HepG2 (cell line): Measurements from ENCODE around the gene MEG3. TPM values are rescaled to one million over a fixed set of nuclear protein-coding genes. Genes with fewer than 3 reads are reported as not detected.
A peak's percentile ranks its signal among the peaks of the same experiment; 100 is the strongest.

Source experiments
- ATAC-seq: fragments of 200-7000 bp; cut with Tn5 transposase; 3 replicates; pipeline ENCODE4 v1.9.1; 2020; ENCODE audit warnings: mild to moderate bottlenecking, moderate library complexity
- BruUV-seq: library from RNA; stranded (reverse); fragments of 400-500 nt; replicated peaks from 2 replicates; lab custom pipeline; 2021; lab: Mats Ljungman, UMichigan
- CTCF ChIA-PET: fragments of 300-600 bp; formaldehyde crosslinking; extraction: SDS; loops from one replicate; lab custom pipeline; 2021; ENCODE audit warnings: low total read pairs, inconsistent platforms, low intra/inter-chr PET ratio; lab: Yijun Ruan, JAX
- POLR2A ChIA-PET: fragments of 350-600 bp; sonication (Branson Sonifier 250); formaldehyde crosslinking; loops from one replicate; lab custom pipeline; 2020; ENCODE audit warnings: antibody characterized with exemption, inconsistent platforms; lab: Yijun Ruan, JAX
- DNase-seq: peaks from one replicate; pipeline ENCODE4 v3.0.0-alpha.2; 2015; ENCODE audit warnings: low spot score
- FAIRE-seq: peaks from 3 replicates; lab custom pipeline; 2011; peaks lifted over from hg19 to GRCh38; lab: Jason Lieb, UNC
- H2AFZ ChIP-seq: one replicate; pipeline ENCODE4 v1.6.1; 2011; ENCODE audit warnings: low read length, inconsistent platforms
- H3K27ac ChIP-seq: fragments of 300-600 bp; 3 replicates; pipeline ENCODE4 v1.8.0; 2011; ENCODE audit warnings: mixed run types, mild to moderate bottlenecking, mixed read lengths, low read length, inconsistent platforms; ENCODE audit not compliant: insufficient read depth; ENCODE audit errors: extremely low read length
- H3K27me3 ChIP-seq, 2 experiments: fragments of 200-600 bp in 1 of 2; 2 replicates in 1 of 2; 3 replicates in 1 of 2; pipeline versions ENCODE4 v1.6.0 to v1.8.0; 2011; ENCODE audit warnings: low read length in 2 of 2, mild to moderate bottlenecking in 2 of 2, moderate library complexity in 2 of 2, inconsistent platforms in 1 of 2; ENCODE audit not compliant: insufficient read depth in 2 of 2, control insufficient read depth in 1 of 2
- H3K36me3 ChIP-seq, 2 experiments: fragments of 200-600 bp in 1 of 2; replicated peaks in 1 of 2; 2 replicates in 1 of 2; 3 replicates in 1 of 2; pipeline versions ENCODE4 v1.5.1 to v1.8.0; 2011; ENCODE audit warnings: low read length in 2 of 2, inconsistent platforms in 1 of 2; ENCODE audit not compliant: insufficient read depth in 2 of 2, control insufficient read depth in 1 of 2
- H3K4me1 ChIP-seq: 2 replicates; pipeline ENCODE4 v1.5.1; 2012; ENCODE audit warnings: low read length, inconsistent platforms; ENCODE audit not compliant: insufficient read depth
- H3K4me2 ChIP-seq: 2 replicates; pipeline ENCODE4 v1.6.0; 2011; ENCODE audit warnings: low read depth, low read length, inconsistent platforms
- H3K4me3 ChIP-seq, 3 experiments: fragments of 200-600 bp in 1 of 3; sonication (generic), shearing (Covaris generic) in 1 of 3; replicated peaks in 1 of 3; 2 replicates each; pipeline ENCODE4 v1.5.1; 2011 to 2016; ENCODE audit warnings: low read length in 3 of 3, inconsistent platforms in 2 of 3, low read depth in 2 of 3, mild to moderate bottlenecking in 2 of 3, control low read depth in 1 of 3, mixed read lengths in 1 of 3; ENCODE audit not compliant: insufficient read depth in 1 of 3
- H3K79me2 ChIP-seq: one replicate; pipeline ENCODE4 v1.6.1; 2011; ENCODE audit warnings: low read length, inconsistent platforms; ENCODE audit not compliant: insufficient read depth
- H3K9ac ChIP-seq: 2 replicates; pipeline ENCODE4 v1.6.0; 2011; ENCODE audit warnings: mild to moderate bottlenecking, low read depth, low read length, inconsistent platforms; ENCODE audit not compliant: insufficient read depth
- H3K9me3 ChIP-seq: 2 replicates; pipeline ENCODE4 v1.5.1; 2012; ENCODE audit warnings: mild to moderate bottlenecking, low read length
- H4K20me1 ChIP-seq: 2 replicates; pipeline ENCODE4 v1.6.0; 2011; ENCODE audit warnings: inconsistent platforms, mild to moderate bottlenecking, low read length, moderate library complexity; ENCODE audit not compliant: insufficient read depth
- AHR ChIP-seq: IDR thresholded peaks from 2 replicates; pipeline ENCODE4 v1.6.1; 2018; ENCODE audit warnings: missing genetic modification reagents, missing compliant biosample characterization
- ARHGAP35 ChIP-seq: sonication (generic); formaldehyde crosslinking; IDR thresholded peaks from 2 replicates; pipeline ENCODE4 v1.9.0; 2022; ENCODE audit warnings: mild to moderate bottlenecking, inconsistent platforms, moderate library complexity, missing genetic modification reagents, borderline replicate concordance
- FOXA1 ChIP-seq, 2 experiments: fragments of 450-650 bp in 1 of 2; sonication (generic) in 1 of 2; formaldehyde crosslinking in 1 of 2; IDR thresholded peaks; 2 replicates each; pipeline versions ENCODE4 v1.4.0 to v1.6.1; 2016 to 2020; ENCODE audit warnings: missing genetic modification reagents in 1 of 2
- HNRNPH1 ChIP-seq: fragments of 200-400 bp; formaldehyde crosslinking; optimal IDR thresholded peaks from 2 replicates; pipeline ENCODE3; 2017; ENCODE audit warnings: mild to moderate bottlenecking, low read depth, low read length
- IRX3 ChIP-seq: sonication (generic); formaldehyde crosslinking; IDR thresholded peaks from 2 replicates; pipeline ENCODE4 v1.8.1; 2023; ENCODE audit warnings: mild to moderate bottlenecking, low read depth, missing genetic modification reagents, borderline replicate concordance
- JUN ChIP-seq: sonication (generic); formaldehyde crosslinking; IDR thresholded peaks from 2 replicates; pipeline ENCODE4 v1.4.0; 2020; ENCODE audit warnings: mild to moderate bottlenecking, missing genetic modification reagents
- KDM5A ChIP-seq: fragments of 200-600 bp; sonication (generic); IDR thresholded peaks from 2 replicates; pipeline ENCODE4 v1.7.0; 2018; ENCODE audit warnings: antibody characterized with exemption, mild to moderate bottlenecking, low read length, borderline replicate concordance
- KIAA2018 ChIP-seq: sonication (generic); formaldehyde crosslinking; IDR thresholded peaks from 2 replicates; pipeline ENCODE4 v1.5.0; 2020; ENCODE audit warnings: mild to moderate bottlenecking, missing genetic modification reagents, borderline replicate concordance
- KLF13 ChIP-seq: sonication (generic); formaldehyde crosslinking; IDR thresholded peaks from 2 replicates; pipeline ENCODE4 v1.4.0; 2020; ENCODE audit warnings: mild to moderate bottlenecking, missing genetic modification reagents
- POGZ ChIP-seq: sonication (generic); formaldehyde crosslinking; IDR thresholded peaks from 2 replicates; pipeline ENCODE4 v1.4.0; 2020; ENCODE audit warnings: mild to moderate bottlenecking, missing genetic modification reagents
- RBM39 ChIP-seq: fragments of 200-400 bp; formaldehyde crosslinking; IDR thresholded peaks from one replicate; pipeline ENCODE4 v1.6.1; 2018; ENCODE audit warnings: antibody characterized with exemption, mild to moderate bottlenecking, low read depth, low read length; ENCODE audit not compliant: poor library complexity, severe bottlenecking
- TSC22D2 ChIP-seq: sonication (generic); formaldehyde crosslinking; IDR thresholded peaks from 2 replicates; pipeline ENCODE4 v1.5.1; 2020; ENCODE audit warnings: missing genetic modification reagents, mild to moderate bottlenecking, borderline replicate concordance
- ZNF383 ChIP-seq: sonication (generic); formaldehyde crosslinking; IDR thresholded peaks from 2 replicates; pipeline ENCODE4 v1.4.0; 2020; ENCODE audit warnings: missing genetic modification reagents, mild to moderate bottlenecking, borderline replicate concordance
- ZNF549 ChIP-seq: sonication (generic); formaldehyde crosslinking; IDR thresholded peaks from 2 replicates; pipeline ENCODE4 v1.5.0; 2020; ENCODE audit warnings: missing genetic modification reagents
- ZNF775 ChIP-seq: sonication (generic); formaldehyde crosslinking; IDR thresholded peaks from 2 replicates; pipeline ENCODE4 v1.4.0; 2020; ENCODE audit warnings: missing genetic modification reagents, mild to moderate bottlenecking, moderate library complexity, borderline replicate concordance
- ZNF788 ChIP-seq: sonication (generic); formaldehyde crosslinking; IDR thresholded peaks from 2 replicates; pipeline ENCODE4 v1.5.0; 2020; ENCODE audit warnings: mild to moderate bottlenecking, missing genetic modification reagents, borderline replicate concordance
- WGBS: methylation state at CpG from one replicate; pipeline ENCODE4 v1.1.6; 2017; ENCODE audit warnings: low lambda C conversion rate; 5-methylcytosine and 5-hydroxymethylcytosine counted together
- in situ Hi-C: cut with HindIII; loops from 2 replicates; pipeline ENCODE4 v1.10.0; 2017; ENCODE audit warnings: low pct_unique_long_range_greater_than_20kb; ENCODE audit not compliant: extremely low pct_ligation_motif_present
- intact Hi-C: fragments of 100-400 bp; cut with micrococcal nuclease; formaldehyde crosslinking; loops from one replicate; pipeline ENCODE4 v1.10.0; 2022; ENCODE audit not compliant: unreplicated experiment
- polyA plus RNA-seq, 8 experiments: library from polyadenylated mRNA; depleted of rRNA in 3 of 8; stranded (reverse) in 7 of 8; unstranded in 1 of 8; fragments of >200 nt; fragmentation: Illumina TruSeq in 4 of 8; extraction: Trizol in 4 of 8; gene quantifications; 2 replicates each; pipeline versions ENCODE4 v1.2.1 to v1.2.3, GENCODE V29; 2011 to 2016; ENCODE audit warnings: low read depth in 4 of 8, missing spikeins in 1 of 8, mixed read lengths in 1 of 8; ENCODE audit not compliant: insufficient read depth in 1 of 8
- total RNA-seq, 5 experiments: library from RNA; depleted of rRNA; stranded (reverse); fragments of >200 nt; fragmentation: Illumina TruSeq; extraction: Trizol; gene quantifications; 2 replicates each; pipeline ENCODE4 v1.2.3, GENCODE V29; 2016; ENCODE audit warnings: low read depth in 1 of 5

MEG3 gene
- total and polyA plus RNA-seq, 2 of the 13 experiments (the other 11 are each of a cell fraction or from before 2014, with no cell fraction given): 0.17 TPM; not detected in 1

- FAIRE-seq (no peak), ATAC-seq (peak; percentile 24), DNase-seq (no peak)
- Histone ChIP-seq H4K20me1 (no peaks in the 10 kb centered on the region), H3K36me3 (no peaks in the 10 kb centered on the region), H3K4me2 (0 out of 2 replicates have a peak overlapping the region, but pooled peaks have one; percentile 5), H2AFZ (no peak overlapping the region), H3K27me3 (peaks cover 3 to 14% of the 10 kb centered on the region in 2 experiments; a peak in 4 of 5 replicates), H3K4me3 (no peak overlapping the region), H3K9me3 (no peaks in the 10 kb centered on the region), H3K27ac (no peak overlapping the region), H3K4me1 (peaks cover 19% of the 10 kb centered on the region), H3K9ac (no peak overlapping the region), H3K79me2 (no peaks in the 10 kb centered on the region)
- in situ Hi-C loops (no loop called here), intact Hi-C loops (no loop called here)
- ChIA-PET CTCF (no interaction called here), POLR2A (no interaction called here)
- BruUV-seq: no TSS peak
- WGBS: 60% methylated on average over 2 of the region's 11 CpGs
- TF ChIP-seq TSC22D2 (no peak), JUN (CRISPR knock-in tag) (no peak), ARHGAP35 (CRISPR knock-in tag) (no peak), ZNF383 (no peak), IRX3 (CRISPR knock-in tag) (no peak), RBM39 (no peak), AHR (CRISPR knock-in tag) (no peak), ZNF788 (CRISPR knock-in tag) (no peak), FOXA1 (IDR thresholded peaks at IDR 0.05) (no peak), FOXA1 (CRISPR knock-in tag; IDR thresholded peaks at IDR 0.05) (no peak), POGZ (CRISPR knock-in tag) (no peak), HNRNPH1 (no peak), KLF13 (CRISPR knock-in tag) (no peak), KDM5A (no peak), ZNF549 (no peak), ZNF775 (CRISPR knock-in tag) (no peak), KIAA2018 (no peak)
These were observed 52.6 kb downstream of the MEG3 start for GRCh38 chr14:100878271-100879146.
